SH-SY5Y (cell line): ENCODE measurements around the gene CRYBA2.

Experiments
- GATA2 ChIP-seq: IDR thresholded peaks from 2 replicates; pipeline ENCODE4 v1.6.1; 2011; ENCODE audit warnings: mild to moderate bottlenecking, low read depth, low read length
- GATA3 ChIP-seq: IDR thresholded peaks from 2 replicates; pipeline ENCODE4 v1.6.1; 2011; ENCODE audit warnings: low read depth, mild to moderate bottlenecking, low read length, moderate library complexity

DNA sequence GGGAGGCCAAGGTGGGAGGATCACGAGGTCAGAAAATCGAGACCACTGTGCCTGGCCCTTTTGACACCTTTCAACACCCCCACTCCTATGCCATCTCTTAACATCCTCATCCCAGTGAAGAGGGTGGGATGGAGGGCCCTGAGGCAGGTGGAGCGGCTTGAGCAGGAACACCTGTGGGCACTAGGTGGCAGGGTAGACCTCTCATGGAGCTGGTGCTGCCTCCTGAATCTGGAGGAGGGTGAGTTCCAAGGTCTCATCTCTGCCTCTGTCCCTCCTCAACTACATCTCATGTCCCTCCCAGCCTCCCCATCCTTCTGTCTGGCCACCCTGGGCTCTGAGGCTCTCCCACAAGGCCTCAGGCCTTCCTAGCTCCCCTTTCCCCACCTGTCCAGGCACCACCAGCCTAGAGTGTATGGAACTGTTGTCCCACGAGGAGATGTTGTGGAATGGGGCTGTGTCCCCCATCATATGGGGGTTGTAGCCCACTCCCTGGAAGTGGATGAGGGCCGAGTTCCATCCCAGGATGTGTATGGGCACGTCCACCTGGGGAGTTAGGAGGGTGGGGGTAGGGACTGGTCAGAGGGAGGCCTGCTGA lies 17.0 kb upstream of the CRYBA2 start:
- TF ChIP-seq GATA2 (no peak), GATA3 (no peak)
